Right renal cortex interstitium (tissue), 3 donors: Measurements from ENCODE around the gene BTBD16. TPM values are rescaled to one million over a fixed set of nuclear protein-coding genes. Genes with fewer than 3 reads are reported as not detected.

Source experiments
- DNase-seq, 3 donors: peaks; one replicate each; pipeline ENCODE4 v3.0.0-alpha.2; 2013; ENCODE audit warnings: low read depth in 3 of 3, low spot score in 2 of 3
- polyA plus RNA-seq, 3 donors: library from polyadenylated mRNA; unstranded; fragments of 120-200 nt; gene quantifications; one replicate each; pipeline ENCODE4 v1.2.1, GENCODE V29; 2013; ENCODE audit not compliant: insufficient read length in 3 of 3

Gene BTBD16
- polyA plus RNA-seq, 3 donors, result 0.36 to 1.6 (median 0.60) TPM

GRCh38 chr10:122246830-122247520, 24.1 kb upstream of the BTBD16 start:
- no peak for DNase-seq

- no peak for DNase-seq
Observed at GRCh38 chr10:122248356-122249302, 22.5 kb upstream of the BTBD16 start.

GRCh38 chr10:122249303-122249850, 21.7 kb upstream of the BTBD16 start:
- DNase-seq, result no peak

GRCh38 chr10:122249991-122250750, 20.9 kb upstream of the BTBD16 start:
- DNase-seq, result no peak

- DNase-seq, result no peak
Observed at GRCh38 chr10:122251459-122252255, 19.4 kb upstream of the BTBD16 start.

- no peak for DNase-seq
Observed at GRCh38 chr10:122252805-122253204, 18.3 kb upstream of the BTBD16 start.

GRCh38 chr10:122253605-122254004, 17.5 kb upstream of the BTBD16 start:
- no peak for DNase-seq

- no peak for DNase-seq
Observed at GRCh38 chr10:122254831-122255230, 16.3 kb upstream of the BTBD16 start.

GRCh38 chr10:122255509-122256301, 15.4 kb upstream of the BTBD16 start:
- DNase-seq, result no peak

- no peak for DNase-seq
Observed at GRCh38 chr10:122257041-122257440, 14.1 kb upstream of the BTBD16 start.

GRCh38 chr10:122258136-122259074, 12.7 kb upstream of the BTBD16 start:
- no peak for DNase-seq

- no peak for DNase-seq
Observed at GRCh38 chr10:122259075-122259466, 12.0 kb upstream of the BTBD16 start.

- no peak for DNase-seq
Observed at GRCh38 chr10:122261584-122261983, 9.5 kb upstream of the BTBD16 start.

GRCh38 chr10:122263971-122264370, 7.1 kb upstream of the BTBD16 start:
- no peak for DNase-seq

- no peak for DNase-seq
Observed at GRCh38 chr10:122264436-122264835, 6.7 kb upstream of the BTBD16 start.

- no peak for DNase-seq
Observed at GRCh38 chr10:122264931-122265330, 6.2 kb upstream of the BTBD16 start.

GRCh38 chr10:122265896-122266295, 5.2 kb upstream of the BTBD16 start:
- no peak for DNase-seq
